GM03348 (cell line): ENCODE data around the gene GOLGA6C.
A peak's percentile ranks its signal among the peaks of the same experiment; 100 is the strongest.
"Not testable (repeated sequence)": the region's sequence is repeated elsewhere in the genome, so short reads cannot be mapped to it uniquely, and the experiment has no call there.

Experiments used
- DNase-seq: peaks from one replicate; pipeline ENCODE4 v3.0.0; 2012; ENCODE audit warnings: low spot score

Gene GOLGA6C

GRCh38 chr15:75227663-75228280, 30.4 kb upstream of the GOLGA6C start:
- DNase-seq: no peak

DNA sequence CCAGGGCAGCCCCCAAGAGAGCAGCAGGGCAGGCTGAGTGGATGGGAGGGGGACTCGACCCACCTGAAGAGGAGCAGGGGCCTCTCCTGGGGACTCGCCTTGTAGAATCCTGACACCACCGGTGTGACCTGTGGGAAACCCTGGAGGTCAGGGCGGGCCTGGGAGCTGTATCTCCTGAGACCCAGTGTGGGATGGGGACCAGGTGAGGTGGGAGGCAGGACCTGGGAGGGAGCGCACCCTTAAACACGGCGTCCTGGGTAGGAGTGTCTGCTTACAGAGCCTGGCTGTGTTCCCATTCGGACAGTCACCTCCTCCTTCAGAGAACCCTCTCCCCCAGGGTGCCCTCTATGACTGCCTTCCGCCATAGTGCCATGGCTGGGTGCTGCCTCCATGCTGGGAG, 29.3 kb upstream of the GOLGA6C start:
- DNase-seq: no peak

DNA sequence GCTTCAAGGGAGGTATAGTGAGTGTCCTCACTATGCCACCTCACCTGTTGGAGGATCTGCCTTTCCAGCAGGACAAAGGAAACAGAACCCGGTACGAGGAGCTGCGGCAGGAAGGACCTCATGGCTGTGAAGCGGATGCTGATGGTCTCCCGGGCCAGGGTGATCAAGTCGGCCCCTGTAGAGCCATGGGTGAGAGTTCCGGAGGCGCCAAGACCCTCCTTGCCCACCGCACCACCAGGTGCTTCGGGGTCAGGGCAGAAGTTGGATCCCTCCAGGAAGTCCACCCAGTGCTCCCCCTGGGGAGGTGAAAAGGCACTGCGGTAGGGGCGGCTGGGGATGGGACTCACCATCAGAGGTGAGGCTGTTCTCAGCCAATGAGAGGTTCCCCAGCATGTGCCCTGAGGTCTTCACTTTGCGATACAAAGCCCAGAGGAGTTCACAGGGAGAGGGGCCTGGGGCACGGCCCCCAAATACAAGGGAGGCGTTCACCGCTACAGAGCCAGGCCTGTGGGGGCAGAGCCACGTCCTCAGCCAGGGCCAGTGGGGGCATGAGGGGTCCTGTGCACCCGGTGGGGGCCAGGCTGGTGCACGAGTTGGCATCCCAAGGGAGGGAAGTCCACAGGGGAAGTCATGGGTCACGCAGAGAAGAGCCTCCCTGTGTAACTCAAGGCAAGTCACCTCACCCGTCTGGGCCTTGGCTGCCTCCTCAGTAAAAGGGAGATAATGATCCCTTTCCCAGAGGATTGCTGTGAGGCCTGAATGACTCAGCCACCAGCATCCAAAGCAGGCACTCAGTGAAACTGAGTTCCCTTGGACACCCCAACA, 28.7 kb upstream of the GOLGA6C start:
- DNase-seq: peak; percentile 61

DNA sequence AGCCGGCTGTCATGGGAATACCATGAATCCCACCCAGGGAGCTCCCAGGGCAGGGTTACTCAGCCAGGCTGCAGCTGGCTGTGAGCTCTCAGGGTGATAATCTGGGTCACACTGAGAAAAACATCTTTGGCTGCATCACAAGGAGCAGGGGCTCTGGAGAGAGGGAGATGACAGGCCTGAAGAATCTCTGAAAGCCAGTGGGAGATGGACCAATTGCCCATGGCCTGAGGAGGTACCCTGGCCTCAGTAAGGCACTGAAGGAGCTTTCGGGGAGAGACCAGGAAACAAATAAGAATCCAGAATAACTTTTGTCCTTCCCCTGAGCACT, 28.2 kb upstream of the GOLGA6C start:
- no peak for DNase-seq

- no peak for DNase-seq
Measured at GRCh38 chr15:75230551-75231371, 27.4 kb upstream of the GOLGA6C start.

GRCh38 chr15:75231836-75232235, 26.3 kb upstream of the GOLGA6C start:
- no peak for DNase-seq

DNA sequence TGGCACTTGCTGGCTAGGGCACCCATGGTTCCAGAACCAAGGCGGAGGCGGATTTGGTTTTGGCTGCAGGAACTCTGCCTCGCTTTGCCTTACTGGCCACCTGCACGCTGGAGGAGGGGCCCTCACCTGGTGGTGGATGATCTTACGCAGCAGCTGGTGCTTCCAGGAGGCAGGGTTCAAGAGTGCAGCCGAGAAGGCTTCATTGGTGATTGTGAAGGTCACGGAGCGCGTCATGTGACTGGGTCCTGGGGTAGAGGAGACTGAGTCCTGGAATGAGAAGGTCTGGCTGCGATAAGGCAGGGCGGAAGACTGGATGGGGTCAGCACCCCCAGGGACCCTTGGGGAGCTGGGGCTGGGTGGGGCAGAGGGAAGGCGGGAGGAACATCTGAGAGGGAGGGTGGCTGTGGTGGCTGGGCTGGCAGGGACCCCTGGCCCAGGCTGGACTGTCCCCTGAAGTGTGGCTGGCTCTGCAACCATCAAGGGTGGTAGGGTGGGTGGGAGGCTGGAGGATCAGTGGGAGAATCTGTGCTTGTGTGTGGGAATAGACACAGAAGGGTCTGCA, 25.8 kb upstream of the GOLGA6C start:
- DNase-seq: no peak

DNA sequence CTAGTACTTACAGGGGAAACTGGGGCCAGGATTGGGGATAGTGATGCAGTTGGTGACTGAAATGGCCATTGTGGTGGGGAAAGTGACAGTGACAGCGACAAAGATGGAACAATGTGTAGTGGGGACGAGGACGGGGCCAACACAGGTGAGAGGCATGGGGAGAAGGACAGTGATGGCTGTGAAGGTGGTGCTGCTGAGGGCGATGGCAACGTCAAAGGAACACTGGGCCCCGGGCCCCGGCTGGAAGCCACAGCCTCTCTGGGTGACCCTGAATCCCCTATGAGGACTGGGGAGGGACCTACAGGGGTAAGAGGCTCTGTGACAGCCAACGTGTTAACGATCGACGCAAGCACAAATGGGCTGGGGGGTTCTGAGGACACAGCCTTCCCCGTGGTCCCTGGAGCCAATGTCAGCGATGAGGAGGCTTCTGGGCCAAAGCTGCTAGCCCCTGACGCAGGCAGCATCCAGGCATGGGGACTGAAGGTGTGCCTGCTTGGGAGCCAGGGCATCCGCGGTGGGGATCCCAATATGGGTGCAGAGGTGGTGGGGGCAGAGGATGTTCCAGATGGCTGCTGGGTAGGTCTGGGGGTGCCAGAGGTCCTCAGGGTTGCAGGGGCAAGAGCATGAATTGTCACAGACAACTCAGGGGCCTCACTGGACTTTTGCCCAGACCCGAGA, 25.2 kb upstream of the GOLGA6C start:
- DNase-seq: peak; percentile 5

- DNase-seq: peak; percentile 4
Measured at GRCh38 chr15:75233504-75234190, 24.5 kb upstream of the GOLGA6C start.

- DNase-seq: peak; percentile 4
Measured at GRCh38 chr15:75234191-75234810, 23.8 kb upstream of the GOLGA6C start.

GRCh38 chr15:75235051-75235673, 23.0 kb upstream of the GOLGA6C start:
- DNase-seq: no peak

DNA sequence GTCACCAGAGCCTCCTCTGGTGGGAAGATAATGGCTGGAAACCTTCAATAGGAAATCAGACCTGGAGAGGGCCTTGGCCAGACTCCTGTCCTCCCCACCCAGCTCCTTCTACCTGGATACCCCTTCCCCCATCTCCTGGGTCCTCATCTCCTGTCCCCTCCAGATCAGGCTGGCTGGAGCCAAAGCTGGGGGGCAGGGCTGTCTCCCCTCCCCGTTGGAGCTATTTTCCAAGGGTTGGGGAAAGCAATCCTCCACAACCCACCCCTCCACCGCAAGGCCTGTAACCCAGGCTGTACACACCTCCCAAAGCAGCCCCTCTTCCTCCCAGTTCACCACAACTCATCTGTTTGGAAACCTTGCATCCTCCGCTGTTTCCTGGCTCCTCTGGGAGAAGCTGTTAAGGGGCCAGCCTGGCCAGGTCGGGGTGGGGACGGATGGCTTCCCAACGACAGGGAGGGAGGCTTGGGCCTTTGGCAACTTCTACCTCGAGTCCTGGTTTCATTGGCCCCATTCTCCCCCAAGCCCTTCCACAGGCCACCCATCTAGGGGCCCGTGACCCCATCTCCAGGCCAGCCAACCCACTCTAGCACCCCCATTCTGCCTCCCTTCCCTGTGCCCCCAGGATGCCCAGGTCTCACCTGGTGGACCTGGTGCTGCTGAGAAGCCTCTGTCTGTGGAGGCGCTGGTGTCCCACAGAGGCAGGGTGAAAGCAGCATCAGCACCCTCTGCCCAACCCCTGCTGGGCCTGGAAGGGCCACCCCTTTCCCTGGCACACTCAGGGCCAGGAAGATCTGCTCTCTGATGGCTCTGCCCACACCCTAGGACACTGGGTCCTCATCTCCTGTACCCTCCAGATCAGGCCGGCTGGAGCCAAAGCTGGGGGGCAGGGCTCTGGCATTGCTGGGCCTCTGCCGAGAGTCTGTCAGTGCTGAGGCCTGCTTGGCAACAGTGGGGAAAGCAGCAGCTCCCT, 22.1 kb upstream of the GOLGA6C start:
- DNase-seq: peak; percentile 2

GRCh38 chr15:75237316-75237982, 20.7 kb upstream of the GOLGA6C start:
- DNase-seq: peak; percentile 3

- peak; percentile 4 for DNase-seq
Measured at GRCh38 chr15:75238150-75238549, 20.0 kb upstream of the GOLGA6C start.

DNA sequence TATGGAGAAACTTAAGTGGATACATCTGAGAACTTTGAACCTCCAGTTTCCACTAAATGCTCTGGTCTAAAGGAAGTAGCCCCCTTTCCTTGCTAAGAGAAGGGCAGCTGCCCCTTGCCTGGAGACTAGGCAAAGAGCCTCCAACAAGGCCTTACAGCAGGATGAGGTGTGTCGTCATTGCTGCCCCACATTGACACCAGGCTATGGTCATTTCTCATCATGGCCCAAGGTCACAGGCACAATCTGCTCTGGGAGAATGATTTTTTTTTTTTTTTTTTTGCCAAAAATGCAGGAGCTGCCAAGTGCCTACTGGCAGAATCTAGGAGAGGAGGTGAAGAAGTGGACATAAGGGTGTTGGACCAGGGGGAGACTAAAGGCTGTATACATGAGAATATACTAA, 12.4 kb upstream of the GOLGA6C start:
- DNase-seq: not testable (repeated sequence)

GRCh38 chr15:75248991-75249390, 9.1 kb upstream of the GOLGA6C start:
- DNase-seq: not testable (repeated sequence)

DNA sequence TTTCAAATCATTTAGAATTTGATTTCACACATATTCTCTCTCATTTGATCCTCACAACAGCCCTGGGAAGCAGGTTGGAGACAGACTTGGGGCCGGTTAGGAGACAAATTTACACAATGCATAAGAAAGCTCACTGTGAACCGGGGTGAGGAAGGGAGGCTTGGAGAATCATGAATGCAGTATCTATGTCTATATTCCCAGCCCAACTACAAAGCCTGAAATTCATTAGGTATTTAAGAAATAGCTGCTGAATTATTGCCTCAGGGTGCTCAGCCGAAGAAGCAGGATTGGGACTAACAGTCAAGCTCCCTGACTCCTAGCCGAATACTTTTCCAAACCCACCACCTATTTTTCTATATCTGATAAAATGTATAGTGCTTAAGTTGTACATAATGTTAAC, 8.4 kb upstream of the GOLGA6C start:
- no peak for DNase-seq

DNA sequence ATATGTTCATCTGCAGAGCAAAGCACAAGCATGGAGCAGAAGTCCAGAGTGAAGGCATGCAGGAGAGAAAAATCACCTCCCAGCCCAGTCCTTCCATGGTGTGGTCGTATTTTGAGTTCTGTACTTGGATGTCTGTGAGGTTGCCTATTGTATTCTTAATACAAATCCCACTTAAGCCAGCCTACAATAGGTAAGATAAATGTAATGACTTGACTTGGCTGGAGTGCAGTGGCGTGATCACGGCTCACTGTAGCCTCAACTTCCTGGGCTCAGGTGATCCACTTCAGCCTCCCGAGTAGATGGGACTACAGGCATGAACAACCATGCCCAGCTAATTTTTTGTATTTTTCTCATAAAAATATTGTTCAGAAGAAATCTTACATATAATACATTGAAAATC, 6.8 kb upstream of the GOLGA6C start:
- not testable (repeated sequence) for DNase-seq

DNA sequence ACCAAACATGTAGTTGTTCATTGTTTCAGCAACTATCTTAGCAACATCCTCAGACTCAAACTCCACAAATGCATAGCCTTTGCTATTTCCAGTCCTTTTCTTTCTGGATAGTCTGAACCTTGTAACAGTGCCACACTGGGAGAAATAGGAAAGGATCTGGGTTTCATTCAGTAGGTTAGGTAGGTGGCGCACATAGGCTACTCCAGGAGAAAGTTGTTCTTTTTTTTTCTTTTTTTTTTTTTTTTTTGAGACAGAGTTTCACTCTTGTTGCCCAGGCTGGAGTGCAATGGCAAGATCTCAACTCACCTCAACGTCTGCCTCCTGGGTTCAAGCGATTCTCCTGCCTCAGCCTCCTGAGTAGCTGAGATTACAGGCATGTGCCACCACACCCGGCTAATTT, 5.8 kb upstream of the GOLGA6C start:
- not testable (repeated sequence) for DNase-seq
